ENCODE data around the gene MAD1L1.

- TF ChIP-seq, protein P1, sequence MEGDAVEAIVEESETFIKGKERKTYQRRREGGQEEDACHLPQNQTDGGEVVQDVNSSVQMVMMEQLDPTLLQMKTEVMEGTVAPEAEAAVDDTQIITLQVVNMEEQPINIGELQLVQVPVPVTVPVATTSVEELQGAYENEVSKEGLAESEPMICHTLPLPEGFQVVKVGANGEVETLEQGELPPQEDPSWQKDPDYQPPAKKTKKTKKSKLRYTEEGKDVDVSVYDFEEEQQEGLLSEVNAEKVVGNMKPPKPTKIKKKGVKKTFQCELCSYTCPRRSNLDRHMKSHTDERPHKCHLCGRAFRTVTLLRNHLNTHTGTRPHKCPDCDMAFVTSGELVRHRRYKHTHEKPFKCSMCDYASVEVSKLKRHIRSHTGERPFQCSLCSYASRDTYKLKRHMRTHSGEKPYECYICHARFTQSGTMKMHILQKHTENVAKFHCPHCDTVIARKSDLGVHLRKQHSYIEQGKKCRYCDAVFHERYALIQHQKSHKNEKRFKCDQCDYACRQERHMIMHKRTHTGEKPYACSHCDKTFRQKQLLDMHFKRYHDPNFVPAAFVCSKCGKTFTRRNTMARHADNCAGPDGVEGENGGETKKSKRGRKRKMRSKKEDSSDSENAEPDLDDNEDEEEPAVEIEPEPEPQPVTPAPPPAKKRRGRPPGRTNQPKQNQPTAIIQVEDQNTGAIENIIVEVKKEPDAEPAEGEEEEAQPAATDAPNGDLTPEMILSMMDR (IDR thresholded peaks at IDR 0.05; ENCODE audit: low read depth, low read length, missing input control), result no peak
- TF ChIP-seq TAF1 (conservative IDR thresholded peaks at IDR 0.05) (no peak), SP1 (IDR thresholded peaks at IDR 0.05) (no peak), ZBTB33 (IDR thresholded peaks at IDR 0.05) (no peak), FOXA2 (IDR thresholded peaks at IDR 0.05) (no peak), MAX (IDR thresholded peaks at IDR 0.05) (no peak), FOXA1 (IDR thresholded peaks at IDR 0.05) (no peak), EGR1 (IDR thresholded peaks at IDR 0.05; ENCODE audit: low read depth in 2 of 2) (no peak), GABPA (IDR thresholded peaks at IDR 0.05 in 1 of 2, conservative IDR thresholded peaks at IDR 0.05 in 1 of 2) (no peak), HNF4G (IDR thresholded peaks at IDR 0.05) (no peak), REST (IDR thresholded peaks at IDR 0.05) (no peak), RAD21 (IDR thresholded peaks at IDR 0.05) (no peak), JUND (IDR thresholded peaks at IDR 0.05) (no peak)
Measured at GRCh38 chr7:2118056-2118455, 114.7 kb downstream of the MAD1L1 start.
